Natural killer cell (primary cell): ENCODE results near the gene OGFRL1. TPM values are rescaled to one million over a fixed set of nuclear protein-coding genes. Genes with fewer than 3 reads are reported as not detected.

Experiments
- ATAC-seq, 3 donors: fragments of 150-1000 bp in 2 of 3; fragments of 200-7000 bp in 1 of 3; cut with Tn5 transposase; 1 replicate in 1 of 3; 2 replicates in 2 of 3; pipeline ENCODE4 v1.10.0; 2021; ENCODE audit warnings: mild to moderate bottlenecking in 2 of 3, moderate library complexity in 2 of 3
- DNase-seq, 2 donors: peaks; one replicate each; pipeline versions ENCODE4 v3.0.0 to v3.0.0-alpha.2; 2013 to 2021; ENCODE audit warnings: mixed read lengths in 1 of 2
- H3K27ac ChIP-seq: one replicate; pipeline ENCODE4 v1.5.1; 2013; ENCODE audit warnings: mild to moderate bottlenecking, low read length
- H3K27me3 ChIP-seq: one replicate; pipeline ENCODE4 v1.6.1; 2013; ENCODE audit warnings: low read length; ENCODE audit not compliant: control insufficient read depth, insufficient read depth
- H3K36me3 ChIP-seq: one replicate; pipeline ENCODE4 v1.6.1; 2013; ENCODE audit warnings: low read length; ENCODE audit not compliant: control insufficient read depth, insufficient read depth
- H3K4me1 ChIP-seq: one replicate; pipeline ENCODE4 v1.6.1; 2013; ENCODE audit warnings: low read length; ENCODE audit not compliant: control insufficient read depth, insufficient read depth
- H3K4me3 ChIP-seq: one replicate; pipeline ENCODE4 v1.5.1; 2013; ENCODE audit warnings: low read length
- H3K9me3 ChIP-seq: one replicate; pipeline ENCODE4 v1.6.1; 2013; ENCODE audit warnings: low read length; ENCODE audit not compliant: control insufficient read depth, insufficient read depth
- H3K27ac Mint-ChIP-seq, 2 donors: one replicate each; pipeline ENCODE4 v1.8.0; 2022; ENCODE audit warnings: mild to moderate bottlenecking in 2 of 2, mixed read lengths in 2 of 2, moderate library complexity in 1 of 2
- H3K27me3 Mint-ChIP-seq, 2 donors: one replicate each; pipeline ENCODE4 v1.8.0; 2022; ENCODE audit warnings: low read depth in 2 of 2, mixed read lengths in 2 of 2
- H3K36me3 Mint-ChIP-seq: one replicate; pipeline ENCODE4 v1.8.0; 2022; ENCODE audit warnings: mixed read lengths
- H3K4me1 Mint-ChIP-seq, 2 donors: one replicate each; pipeline ENCODE4 v1.8.0; 2022; ENCODE audit warnings: mixed read lengths in 2 of 2
- H3K4me3 Mint-ChIP-seq: one replicate; pipeline ENCODE4 v1.8.0; 2022; ENCODE audit warnings: mild to moderate bottlenecking, moderate library complexity, mixed read lengths
- H3K9me3 Mint-ChIP-seq, 2 donors: one replicate each; pipeline ENCODE4 v1.8.0; 2022; ENCODE audit warnings: mixed read lengths in 2 of 2
- CTCF ChIP-seq: fragments of 200-600 bp; IDR thresholded peaks from one replicate; pipeline ENCODE4 v1.8.0; 2022; ENCODE audit warnings: antibody characterized with exemption
- WGBS: methylation state at CpG from one replicate; pipeline ENCODE4 v1.1.7; 2013; ENCODE audit warnings: missing lambda C conversion rate; ENCODE audit not compliant: insufficient coverage; 5-methylcytosine and 5-hydroxymethylcytosine counted together
- intact Hi-C: fragments of 100-400 bp; cut with micrococcal nuclease; formaldehyde crosslinking; loops from one replicate; pipeline ENCODE4 v1.14.2; 2022
- total RNA-seq, 4 donors: library from RNA; stranded (reverse); fragments of 120-200 nt in 1 of 4; gene quantifications; one replicate each; pipeline versions ENCODE4 v1.2.3 to v1.2.4, GENCODE V29; 2013 to 2022

OGFRL1 gene
- total RNA-seq, 3 donors from 2014 or later (not counting 1 experiment from before 2014, with no cell fraction given): 22.9 to 30.7 (median 25.6) TPM

- H3K4me1 Mint-ChIP-seq: no peaks in the 10 kb centered on the region
- H3K9me3 Mint-ChIP-seq: no peaks in the 10 kb centered on the region
- no peaks in the 10 kb centered on the region for H3K36me3 Mint-ChIP-seq
- no peak for TF ChIP-seq CTCF
- intact Hi-C loops: no loop called here
- no peak overlapping the region for H3K4me3 Mint-ChIP-seq
- ATAC-seq (no peak), DNase-seq (no peak)
- WGBS: 92% methylated on average over 2 of the region's 2 CpGs
- Histone ChIP-seq H3K36me3 (no peaks in the 10 kb centered on the region), H3K4me3 (no peak overlapping the region), H3K27ac (no peak overlapping the region), H3K4me1 (no peaks in the 10 kb centered on the region), H3K27me3 (no peaks in the 10 kb centered on the region), H3K9me3 (no peaks in the 10 kb centered on the region)
- peaks cover 7 to 8% of the 10 kb centered on the region in 2 donors for H3K27me3 Mint-ChIP-seq
- no peak overlapping the region for H3K27ac Mint-ChIP-seq
Observed at GRCh38 chr6:71333697-71334096, 45.1 kb downstream of the OGFRL1 start.

- Mint-ChIP-seq H3K9me3 (no peaks in the 10 kb centered on the region), H3K4me1 (no peaks in the 10 kb centered on the region), H3K36me3 (no peaks in the 10 kb centered on the region), H3K27me3 (peaks cover 0 to 8% of the 10 kb centered on the region in 2 donors), H3K27ac (no peak overlapping the region), H3K4me3 (no peak overlapping the region)
- Histone ChIP-seq H3K4me1 (no peaks in the 10 kb centered on the region), H3K27ac (no peak overlapping the region), H3K27me3 (no peaks in the 10 kb centered on the region), H3K36me3 (no peaks in the 10 kb centered on the region), H3K4me3 (no peak overlapping the region), H3K9me3 (no peaks in the 10 kb centered on the region)
- ATAC-seq: no peak
- intact Hi-C loops: no loop called here
- TF ChIP-seq CTCF: no peak
- no peak for DNase-seq
Observed at GRCh38 chr6:71334768-71335167, 46.2 kb downstream of the OGFRL1 start.

GRCh38 chr6:71335544-71335943 lies 46.9 kb downstream of the OGFRL1 start:
- peaks cover 0 to 8% of the 10 kb centered on the region in 2 donors for H3K27me3 Mint-ChIP-seq
- no peaks in the 10 kb centered on the region for H3K4me1 Mint-ChIP-seq
- intact Hi-C loops: no loop called here
- Histone ChIP-seq H3K4me1 (no peaks in the 10 kb centered on the region), H3K27me3 (no peaks in the 10 kb centered on the region), H3K4me3 (no peak overlapping the region), H3K9me3 (no peaks in the 10 kb centered on the region), H3K27ac (no peak overlapping the region), H3K36me3 (no peaks in the 10 kb centered on the region)
- no peaks in the 10 kb centered on the region for H3K9me3 Mint-ChIP-seq
- TF ChIP-seq CTCF: no peak
- DNase-seq: no peak
- H3K27ac Mint-ChIP-seq: no peak overlapping the region
- H3K4me3 Mint-ChIP-seq: no peak overlapping the region
- H3K36me3 Mint-ChIP-seq: no peaks in the 10 kb centered on the region
- no peak for ATAC-seq

GRCh38 chr6:71336901-71337300 lies 48.3 kb downstream of the OGFRL1 start:
- Mint-ChIP-seq H3K36me3 (no peaks in the 10 kb centered on the region), H3K9me3 (no peaks in the 10 kb centered on the region), H3K27ac (no peak overlapping the region), H3K4me3 (no peak overlapping the region), H3K27me3 (peaks cover 0 to 8% of the 10 kb centered on the region in 2 donors), H3K4me1 (no peaks in the 10 kb centered on the region)
- 72% methylated on average over 2 of the region's 2 CpGs for WGBS
- TF ChIP-seq CTCF: no peak
- intact Hi-C loops: no loop called here
- Histone ChIP-seq H3K27ac (no peak overlapping the region), H3K4me3 (no peak overlapping the region), H3K9me3 (no peaks in the 10 kb centered on the region), H3K27me3 (no peaks in the 10 kb centered on the region), H3K4me1 (no peaks in the 10 kb centered on the region), H3K36me3 (no peaks in the 10 kb centered on the region)
- ATAC-seq (no peak), DNase-seq (no peak)
